ENCODE measurements around the gene RASA3. TPM values are rescaled to one million over a fixed set of nuclear protein-coding genes. Genes with fewer than 3 reads are reported as not detected.

The RASA3 gene
- polyA plus RNA-seq, 3 donors, result 9.0 to 32.6 (median 16.6) TPM

GRCh38 chr13:114097893-114098688, 34.3 kb downstream of the RASA3 start:
- Histone ChIP-seq H3K9me3 (replicated peaks in 1 of 2; ENCODE audit: control insufficient read depth in 1 of 2, insufficient read depth in 1 of 2, low read length in 2 of 2) (peaks cover 0 to 3% of the 10 kb centered on the region in 2 donors), H3K4me2 (replicated peaks; ENCODE audit: extremely low read depth, low read length, poor library complexity, severe bottlenecking) (no peak overlapping the region), H3K79me2 (ENCODE audit: insufficient read depth, low read length) (peaks cover 91% of the 10 kb centered on the region), H2AFZ (ENCODE audit: insufficient read depth, low read depth, low read length, poor library complexity, severe bottlenecking) (no peak overlapping the region), H3K4me1 (ENCODE audit: control insufficient read depth in 1 of 2, insufficient read depth in 2 of 2, low read length in 2 of 2) (peaks cover 0 to 21% of the 10 kb centered on the region in 2 donors), H3K36me3 (replicated peaks in 1 of 2; ENCODE audit: control insufficient read depth in 1 of 2, insufficient read depth in 2 of 2, low read length in 2 of 2) (peaks cover 7 to 10% of the 10 kb centered on the region in 2 donors), H3K9ac (ENCODE audit: insufficient read depth, low read length, poor library complexity, severe bottlenecking) (no peak overlapping the region), H3K27me3 (ENCODE audit: control insufficient read depth in 2 of 2, insufficient read depth in 2 of 2, low read length in 2 of 2) (no peaks in the 10 kb centered on the region), H4K20me1 (ENCODE audit: insufficient read depth, low read length) (peaks cover 96% of the 10 kb centered on the region), H3K27ac (ENCODE audit: low read depth in 1 of 2, low read length in 2 of 2) (no peak overlapping the region), H3K4me3 (replicated peaks in 1 of 3; ENCODE audit: low read depth in 2 of 3, low read length in 3 of 3) (no peak overlapping the region)
- 96% methylated on average over 26 of the region's 27 CpGs for WGBS (ENCODE audit: insufficient coverage)
- no peak for TF ChIP-seq CTCF (IDR thresholded peaks at IDR 0.05)
- Mint-ChIP-seq H3K9me3 (peaks cover 7 to 12% (median 8%) of the 10 kb centered on the region in 7 donors), H3K4me3 (no peak overlapping the region), H3K27ac (peak overlapping the region in 6 of 7 donors; percentile 14 to 87 (median 42)), H3K27me3 (ENCODE audit: low read depth in 3 of 3) (no peaks in the 10 kb centered on the region), H3K36me3 (peaks cover 26 to 36% of the 10 kb centered on the region in 2 donors), H3K4me1 (peaks cover 44% of the 10 kb centered on the region)
- intact Hi-C loops (cut with micrococcal nuclease), result no loop called here
- no peak for DNase-seq

- no peak overlapping the region for H2AFZ ChIP-seq (ENCODE audit: insufficient read depth, low read depth, low read length, poor library complexity, severe bottlenecking)
- DNase-seq, result no peak
- H3K9me3 Mint-ChIP-seq, result peaks cover 7 to 16% (median 13%) of the 10 kb centered on the region in 7 donors
- no peak overlapping the region for H3K27ac ChIP-seq (ENCODE audit: low read depth in 1 of 2, low read length in 2 of 2)
- peaks cover 7 to 10% of the 10 kb centered on the region in 2 donors for H3K36me3 ChIP-seq (replicated peaks in 1 of 2; ENCODE audit: control insufficient read depth in 1 of 2, insufficient read depth in 2 of 2, low read length in 2 of 2)
- no peak overlapping the region for H3K4me3 Mint-ChIP-seq
- H3K79me2 ChIP-seq (ENCODE audit: insufficient read depth, low read length), result peaks cover 91% of the 10 kb centered on the region
- 88% methylated on average over 23 of the region's 25 CpGs for WGBS (ENCODE audit: insufficient coverage)
- peak overlapping the region in 3 of 7 donors; percentile 24 to 74 (median 70) for H3K27ac Mint-ChIP-seq
- TF ChIP-seq CTCF (IDR thresholded peaks at IDR 0.05), result no peak
- peaks cover 27 to 36% of the 10 kb centered on the region in 2 donors for H3K36me3 Mint-ChIP-seq
- no peak overlapping the region for H3K4me3 ChIP-seq (replicated peaks in 1 of 3; ENCODE audit: low read depth in 2 of 3, low read length in 3 of 3)
- intact Hi-C loops (cut with micrococcal nuclease), result no loop called here
- H3K27me3 Mint-ChIP-seq (ENCODE audit: low read depth in 3 of 3), result no peaks in the 10 kb centered on the region
- H3K9me3 ChIP-seq (replicated peaks in 1 of 2; ENCODE audit: control insufficient read depth in 1 of 2, insufficient read depth in 1 of 2, low read length in 2 of 2), result peaks cover 0 to 10% of the 10 kb centered on the region in 2 donors
- peaks cover 0 to 21% of the 10 kb centered on the region in 2 donors for H3K4me1 ChIP-seq (ENCODE audit: control insufficient read depth in 1 of 2, insufficient read depth in 2 of 2, low read length in 2 of 2)
- H3K4me2 ChIP-seq (replicated peaks; ENCODE audit: extremely low read depth, low read length, poor library complexity, severe bottlenecking), result no peak overlapping the region
- peaks cover 44% of the 10 kb centered on the region for H3K4me1 Mint-ChIP-seq
- no peak overlapping the region for H3K9ac ChIP-seq (ENCODE audit: insufficient read depth, low read length, poor library complexity, severe bottlenecking)
- peaks cover 90% of the 10 kb centered on the region for H4K20me1 ChIP-seq (ENCODE audit: insufficient read depth, low read length)
- no peaks in the 10 kb centered on the region for H3K27me3 ChIP-seq (ENCODE audit: control insufficient read depth in 2 of 2, insufficient read depth in 2 of 2, low read length in 2 of 2)
Measured at GRCh38 chr13:114097212-114097892, 35.1 kb downstream of the RASA3 start.
